ENCODE measurements around the gene TMEM145.
A peak's percentile ranks its signal among the peaks of the same experiment; 100 is the strongest.

The TMEM145 gene

GRCh38 chr19:42356686-42357085 lies 43.6 kb downstream of the TMEM145 start:
- H3F3A ChIP-seq (ENCODE audit: control insufficient read depth, insufficient read depth) = peaks cover 6% of the 10 kb centered on the region; the same call in 1 of the 2 replicates
- H4K20me1 ChIP-seq (ENCODE audit: control insufficient read depth, insufficient read depth, low read depth, low read length) = no peaks in the 10 kb centered on the region
- H3K4me2 ChIP-seq (ENCODE audit: low read length) = no peak overlapping the region
- no peak overlapping the region for H3K4me3 ChIP-seq (ENCODE audit: low read length)
- no peak overlapping the region for H3K27ac ChIP-seq (ENCODE audit: low read depth, low read length)
- TF ChIP-seq CTCF (IDR thresholded peaks at IDR 0.05; ENCODE audit: low read depth, low read length, poor library complexity, severe bottlenecking) = no peak
- TF ChIP-seq EZH2phosphoT487 (IDR thresholded peaks at IDR 0.05; ENCODE audit: borderline replicate concordance, low read length) = no peak
- no peaks in the 10 kb centered on the region for H3K9me3 ChIP-seq (ENCODE audit: control insufficient read depth, insufficient read depth, low read length)
- H3K9me2 ChIP-seq (replicated peaks; ENCODE audit: control insufficient read depth, low read length) = no peaks in the 10 kb centered on the region
- peaks cover 5% of the 10 kb centered on the region; the same call in 1 of the 2 replicates for H3K36me3 ChIP-seq (ENCODE audit: control insufficient read depth, low read length)
- no peaks in the 10 kb centered on the region for H3K79me2 ChIP-seq (ENCODE audit: control insufficient read depth, low read length)
- no peaks in the 10 kb centered on the region for H3K27me3 ChIP-seq (ENCODE audit: control insufficient read depth, low read length)
- H3K4me1 ChIP-seq (ENCODE audit: control insufficient read depth, low read length) = no peaks in the 10 kb centered on the region

DNA sequence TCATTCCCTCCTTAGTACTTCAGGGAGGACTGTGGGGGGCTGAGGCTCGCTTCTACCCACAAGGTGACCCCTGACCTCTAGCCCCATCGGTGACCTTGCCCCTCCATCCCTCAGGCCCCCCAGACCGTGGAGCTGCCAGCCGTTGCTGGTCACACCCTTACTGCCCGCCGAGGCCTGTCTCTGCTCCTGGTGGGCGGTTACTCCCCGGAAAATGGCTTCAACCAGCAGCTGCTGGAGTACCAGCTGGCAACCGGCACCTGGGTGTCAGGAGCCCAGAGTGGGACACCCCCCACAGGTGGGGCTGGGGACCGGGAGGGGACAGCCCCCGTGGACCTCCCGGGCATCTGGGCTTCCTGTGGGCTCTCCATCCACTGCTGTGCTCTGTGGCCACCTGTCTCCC lies 44.2 kb downstream of the TMEM145 start:
- TF ChIP-seq CTCF (IDR thresholded peaks at IDR 0.05; ENCODE audit: low read depth, low read length, poor library complexity, severe bottlenecking) (no peak), EZH2phosphoT487 (IDR thresholded peaks at IDR 0.05; ENCODE audit: borderline replicate concordance, low read length) (no peak)
- no peaks in the 10 kb centered on the region for H3K27me3 ChIP-seq (ENCODE audit: control insufficient read depth, low read length)
- H3K4me1 ChIP-seq (ENCODE audit: control insufficient read depth, low read length) = no peaks in the 10 kb centered on the region
- H4K20me1 ChIP-seq (ENCODE audit: control insufficient read depth, insufficient read depth, low read depth, low read length) = no peaks in the 10 kb centered on the region
- H3K27ac ChIP-seq (ENCODE audit: low read depth, low read length) = no peak overlapping the region
- H3K36me3 ChIP-seq (ENCODE audit: control insufficient read depth, low read length) = peaks cover 5% of the 10 kb centered on the region; the same call in 1 of the 2 replicates
- H3K4me3 ChIP-seq (ENCODE audit: low read length) = no peak overlapping the region
- no peaks in the 10 kb centered on the region for H3K9me2 ChIP-seq (replicated peaks; ENCODE audit: control insufficient read depth, low read length)
- H3K4me2 ChIP-seq (ENCODE audit: low read length) = no peak overlapping the region
- peaks cover 6% of the 10 kb centered on the region; the same call in 1 of the 2 replicates for H3F3A ChIP-seq (ENCODE audit: control insufficient read depth, insufficient read depth)
- no peaks in the 10 kb centered on the region for H3K79me2 ChIP-seq (ENCODE audit: control insufficient read depth, low read length)
- H3K9me3 ChIP-seq (ENCODE audit: control insufficient read depth, insufficient read depth, low read length) = no peaks in the 10 kb centered on the region

GRCh38 chr19:42360787-42361544 lies 47.9 kb downstream of the TMEM145 start:
- H3K36me3 ChIP-seq (ENCODE audit: control insufficient read depth, low read length) = peaks cover 17% of the 10 kb centered on the region
- H3K4me3 ChIP-seq (ENCODE audit: low read length) = no peak overlapping the region
- peaks cover 6% of the 10 kb centered on the region; the same call in 1 of the 2 replicates for H3F3A ChIP-seq (ENCODE audit: control insufficient read depth, insufficient read depth)
- H3K9me3 ChIP-seq (ENCODE audit: control insufficient read depth, insufficient read depth, low read length) = peaks cover 11% of the 10 kb centered on the region; the same call in 1 of the 2 replicates
- no peaks in the 10 kb centered on the region for H3K79me2 ChIP-seq (ENCODE audit: control insufficient read depth, low read length)
- no peak overlapping the region for H3K27ac ChIP-seq (ENCODE audit: low read depth, low read length)
- H3K27me3 ChIP-seq (ENCODE audit: control insufficient read depth, low read length) = no peaks in the 10 kb centered on the region
- H3K4me1 ChIP-seq (ENCODE audit: control insufficient read depth, low read length) = peaks cover 22% of the 10 kb centered on the region
- H4K20me1 ChIP-seq (ENCODE audit: control insufficient read depth, insufficient read depth, low read depth, low read length) = no peaks in the 10 kb centered on the region
- no peak overlapping the region for H3K4me2 ChIP-seq (ENCODE audit: low read length)
- TF ChIP-seq CTCF (IDR thresholded peaks at IDR 0.05; ENCODE audit: low read depth, low read length, poor library complexity, severe bottlenecking) = peak; percentile 9
- TF ChIP-seq EZH2phosphoT487 (IDR thresholded peaks at IDR 0.05; ENCODE audit: borderline replicate concordance, low read length) = no peak
- no peaks in the 10 kb centered on the region for H3K9me2 ChIP-seq (replicated peaks; ENCODE audit: control insufficient read depth, low read length)
